GM21526 (cell line): Measurements from ENCODE around the gene TNPO1.
"Not testable (repeated sequence)": the region's sequence is repeated elsewhere in the genome, so short reads cannot be mapped to it uniquely, and the experiment has no call there.

Source experiments
- ATAC-seq: cut with Tn5 transposase; IDR thresholded peaks from one replicate; pipeline ENCODE4 v1.9.1; 2021; ENCODE audit warnings: moderate library complexity; ENCODE audit not compliant: unreplicated experiment, low FRiP score

Gene TNPO1

DNA sequence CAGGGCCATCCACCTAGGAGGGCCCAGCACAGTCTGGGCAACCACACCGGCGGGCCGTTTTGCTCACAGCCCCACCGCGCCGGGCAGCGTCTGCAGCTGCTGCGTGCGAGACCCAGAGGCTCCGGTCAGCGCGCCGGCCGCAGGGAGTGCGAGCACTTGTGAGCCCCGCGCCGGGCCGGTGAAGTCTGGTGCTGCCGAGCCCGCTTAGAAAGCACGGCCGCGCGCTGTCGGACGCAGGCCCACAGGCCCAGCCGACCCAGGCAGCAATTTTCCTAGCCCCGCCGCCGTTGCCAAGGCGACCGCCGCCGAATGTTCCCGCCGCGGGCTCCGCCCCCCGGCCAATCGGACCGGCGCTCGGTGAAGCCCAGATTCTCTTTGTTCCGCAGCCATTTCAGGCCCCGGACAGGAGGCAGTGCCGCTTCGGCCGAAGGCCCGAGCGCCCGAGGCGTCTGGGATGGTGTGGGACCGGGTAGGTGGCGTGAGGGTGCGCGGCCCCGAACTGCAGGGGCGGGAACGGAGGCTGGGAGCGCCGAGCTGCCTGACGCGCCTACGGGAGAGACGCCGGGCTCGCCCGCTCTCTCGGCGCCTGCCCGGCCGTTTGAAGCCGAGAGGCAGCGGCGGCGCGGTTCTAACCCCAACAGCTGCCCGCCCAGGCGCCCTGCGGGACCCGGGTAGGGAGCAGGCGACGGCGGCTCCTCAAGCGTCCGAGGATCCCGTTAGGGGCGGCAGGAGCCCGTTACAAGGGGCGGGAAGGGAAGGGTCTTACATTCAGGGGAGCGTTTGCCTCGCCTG, at the start of gene TNPO1:
Gene TNPO1, plus strand, starts transcription at position 378 of the 792 bp plus-strand sequence. Its CDS starts 77 bp downstream, at position 455.
- peak; percentile 80 for ATAC-seq

DNA sequence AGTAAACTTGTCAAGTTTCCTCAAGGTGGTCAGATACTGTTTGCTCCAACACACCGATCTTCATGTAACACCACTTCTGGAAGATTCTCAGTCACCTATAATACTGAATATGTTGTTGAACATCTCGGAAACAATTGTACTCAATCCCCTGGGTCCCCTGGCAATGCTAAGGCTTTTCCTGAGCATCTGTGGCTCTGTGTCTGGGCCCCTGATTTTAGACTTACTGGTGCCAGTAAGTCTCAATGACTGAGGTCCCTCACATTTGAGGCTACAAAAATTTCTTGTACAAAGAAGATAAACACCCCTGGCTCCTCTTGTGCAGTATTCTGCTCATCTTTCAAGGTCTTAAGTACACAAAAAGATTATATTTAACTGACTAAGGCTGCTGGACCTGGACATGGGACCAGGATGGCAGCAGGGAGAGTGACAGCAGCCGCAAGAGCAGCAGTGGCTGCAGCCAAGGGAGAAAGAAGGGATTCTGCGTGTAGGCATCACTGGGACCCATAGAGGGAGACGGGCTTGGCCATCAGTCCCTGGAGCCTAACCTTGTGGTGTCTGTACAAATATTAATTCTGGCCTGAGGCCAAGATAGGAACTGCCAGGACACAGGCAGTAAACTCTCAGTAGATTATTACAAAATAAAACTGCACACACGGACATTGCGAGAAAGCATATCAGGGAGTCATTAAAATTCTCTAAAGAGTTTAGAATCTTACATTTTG, 49.0 kb upstream of the TNPO1 start:
- no peak for ATAC-seq

DNA sequence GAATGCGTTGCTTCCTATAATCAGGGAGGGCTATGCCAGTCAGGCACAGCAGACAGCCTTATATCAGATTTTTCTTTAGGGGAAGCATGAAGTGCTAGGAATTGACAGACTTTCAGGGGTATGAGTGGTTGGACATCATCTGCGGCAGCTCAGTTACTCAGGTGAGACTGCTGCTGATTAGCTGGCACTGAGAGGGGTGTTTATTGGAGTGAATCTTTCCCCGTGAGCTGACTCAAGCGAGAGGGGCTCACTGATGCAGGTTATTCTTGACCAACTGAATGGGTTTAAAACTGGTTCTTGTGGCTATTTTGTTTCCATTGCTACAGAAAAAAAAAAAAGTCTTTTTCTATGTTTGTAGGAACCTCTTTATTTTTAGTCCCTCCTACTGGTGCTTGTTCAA, 46.2 kb upstream of the TNPO1 start:
- ATAC-seq, result no peak

DNA sequence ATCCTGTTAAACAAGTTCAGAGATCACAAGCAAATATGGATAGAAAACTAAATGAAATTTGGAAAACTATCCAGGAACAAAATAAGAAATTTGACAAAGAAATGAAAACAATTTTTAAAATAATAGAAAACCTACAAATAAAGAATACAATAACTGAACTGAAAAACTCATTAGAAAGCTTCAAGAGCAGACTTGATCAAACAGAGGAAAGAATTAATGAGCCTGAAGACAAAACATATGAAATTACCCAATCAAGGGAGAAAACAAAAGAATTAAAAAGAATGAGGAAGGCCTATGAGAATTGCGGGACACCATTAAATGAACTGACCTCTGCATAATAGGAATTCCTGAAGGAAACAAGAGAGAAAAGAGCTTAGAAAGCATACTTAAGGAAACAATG, 39.8 kb upstream of the TNPO1 start:
- no peak for ATAC-seq

DNA sequence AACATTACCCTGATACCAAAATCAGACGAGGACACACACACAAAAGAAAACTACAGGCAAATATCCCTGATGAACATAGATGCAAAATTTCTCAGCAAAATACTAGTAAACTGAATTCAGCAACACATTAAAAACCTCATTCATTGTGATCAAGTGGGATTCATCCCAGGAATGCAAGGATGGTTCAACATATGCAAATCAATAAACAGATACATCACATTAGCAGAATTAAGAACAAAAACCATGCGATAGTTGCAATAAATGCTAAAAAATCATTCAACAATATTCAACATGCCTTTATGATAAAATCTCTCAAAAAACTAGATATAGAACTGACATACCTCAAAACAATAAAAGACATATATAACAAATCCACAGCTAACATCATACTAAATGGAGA, 36.9 kb upstream of the TNPO1 start:
- no peak for ATAC-seq

DNA sequence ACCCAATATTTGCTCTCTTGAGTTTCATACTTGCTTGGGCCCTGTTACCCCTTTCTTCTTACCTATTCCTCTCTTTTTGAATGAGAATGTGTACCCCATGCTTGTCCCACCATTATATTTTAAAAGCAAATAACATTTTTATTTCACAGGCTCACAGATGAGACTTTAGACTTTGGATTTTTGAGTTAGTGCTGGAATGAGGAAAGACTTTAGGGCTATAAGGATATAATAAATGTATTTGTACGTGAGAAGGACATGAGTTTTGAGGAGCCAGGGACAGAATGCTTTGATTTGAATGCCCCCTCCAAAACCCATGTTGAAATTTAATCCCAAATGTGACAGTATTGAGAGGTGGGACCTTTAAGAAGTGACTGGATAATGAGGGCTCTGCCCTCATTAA, 33.1 kb upstream of the TNPO1 start:
- no peak for ATAC-seq

DNA sequence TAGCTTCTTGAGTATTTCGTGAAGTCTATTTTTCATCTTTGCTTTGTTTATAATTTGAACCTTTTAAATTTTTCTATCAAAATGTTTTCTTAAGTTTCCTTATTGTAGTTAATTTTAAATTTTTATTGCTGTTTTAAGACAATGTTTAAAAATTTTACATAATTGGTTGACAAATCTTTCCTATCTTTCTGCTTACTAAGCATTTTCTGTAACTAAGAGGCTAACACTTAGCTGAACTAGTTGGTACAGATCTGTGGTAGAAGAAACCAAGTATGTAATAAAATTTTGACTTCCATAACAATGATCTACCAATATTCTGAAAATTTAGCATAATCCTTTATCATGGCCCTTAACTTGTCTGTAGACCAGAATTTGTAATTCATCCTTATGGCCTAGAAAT, 32.3 kb upstream of the TNPO1 start:
- no peak for ATAC-seq

DNA sequence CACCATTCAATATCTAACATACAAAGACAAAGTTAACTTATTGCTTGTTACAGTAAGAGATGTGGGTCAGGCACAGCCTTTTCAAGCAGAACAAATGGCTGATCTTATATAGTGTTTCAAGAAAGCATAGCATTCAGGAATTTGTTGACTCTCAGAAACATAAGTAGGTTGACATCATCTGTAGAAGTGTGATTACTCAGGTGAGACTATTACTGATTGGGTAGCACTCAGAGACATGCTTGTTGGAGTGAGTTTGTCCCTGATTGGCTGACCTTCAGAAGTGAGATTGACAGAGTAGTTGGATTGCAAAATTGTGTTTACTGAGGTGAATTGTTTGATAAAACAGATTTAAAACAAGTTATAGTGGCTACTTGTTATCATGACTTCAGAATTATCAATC, 30.7 kb upstream of the TNPO1 start:
- ATAC-seq, result no peak

DNA sequence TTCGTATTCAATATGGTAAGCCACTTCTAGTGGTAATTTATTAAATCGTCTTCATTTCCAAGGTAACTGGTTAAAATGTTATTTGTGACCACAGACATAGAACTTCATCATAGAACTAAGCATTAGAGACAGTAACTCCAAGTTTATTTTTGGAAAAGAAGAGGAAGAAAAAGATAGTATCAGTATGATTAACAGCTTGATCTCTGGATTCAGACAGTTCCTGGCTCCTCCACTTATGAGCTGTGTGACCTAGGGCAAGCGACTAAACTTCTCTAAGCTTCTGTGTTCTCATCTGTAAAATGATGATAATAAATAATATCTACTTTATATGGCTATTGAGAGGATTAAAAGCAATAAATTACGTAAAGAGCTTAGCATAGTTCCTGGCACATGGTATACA, 29.8 kb upstream of the TNPO1 start:
- ATAC-seq, result no peak

DNA sequence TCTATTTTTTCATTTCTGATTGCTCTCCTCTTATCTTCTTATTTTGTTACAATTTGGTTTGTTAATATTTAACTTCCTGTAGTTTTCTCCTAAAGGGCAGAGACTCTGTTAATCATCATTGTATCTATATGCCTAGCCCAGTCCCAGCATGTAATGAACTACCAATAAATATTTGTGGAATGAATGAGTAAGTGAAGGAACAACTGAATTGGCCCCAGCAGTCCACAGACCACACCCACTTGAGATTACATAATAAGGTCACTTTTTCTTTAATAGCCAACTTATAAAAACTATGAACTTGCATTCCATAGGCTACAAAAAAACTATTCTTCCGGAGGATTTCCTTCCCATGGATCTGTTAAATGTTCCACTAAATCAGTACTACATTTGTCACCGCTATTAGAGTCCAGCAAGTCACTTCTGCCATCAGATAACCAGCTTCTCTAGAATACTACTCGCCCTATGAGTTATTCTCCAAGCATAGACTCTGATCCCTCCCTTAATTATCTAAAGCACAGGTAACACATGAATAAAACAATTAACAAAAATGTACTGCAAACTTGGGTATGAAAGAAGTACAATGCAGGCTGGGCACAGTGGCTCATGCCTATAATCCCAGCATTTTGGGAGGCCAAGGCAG, 27.5 kb upstream of the TNPO1 start:
- ATAC-seq, result no peak

DNA sequence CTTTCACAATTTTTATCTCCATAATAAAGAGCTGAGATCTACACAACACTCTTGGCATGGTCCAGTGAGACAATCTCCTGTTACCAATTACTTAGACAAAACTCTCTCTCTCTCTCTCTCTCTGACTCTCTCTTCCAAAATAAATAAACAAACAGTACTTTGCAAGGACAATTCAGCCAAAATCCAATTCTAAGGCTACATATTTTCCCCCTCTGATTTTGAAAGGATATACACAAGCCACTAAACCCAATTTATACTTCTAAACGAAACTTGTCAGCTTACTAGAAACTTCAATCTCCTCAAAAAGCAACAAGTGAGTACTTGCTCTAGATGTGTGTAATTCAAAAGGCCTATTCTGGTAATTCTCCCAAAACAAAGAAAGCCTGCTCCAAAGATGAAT, 26.3 kb upstream of the TNPO1 start:
- no peak for ATAC-seq

DNA sequence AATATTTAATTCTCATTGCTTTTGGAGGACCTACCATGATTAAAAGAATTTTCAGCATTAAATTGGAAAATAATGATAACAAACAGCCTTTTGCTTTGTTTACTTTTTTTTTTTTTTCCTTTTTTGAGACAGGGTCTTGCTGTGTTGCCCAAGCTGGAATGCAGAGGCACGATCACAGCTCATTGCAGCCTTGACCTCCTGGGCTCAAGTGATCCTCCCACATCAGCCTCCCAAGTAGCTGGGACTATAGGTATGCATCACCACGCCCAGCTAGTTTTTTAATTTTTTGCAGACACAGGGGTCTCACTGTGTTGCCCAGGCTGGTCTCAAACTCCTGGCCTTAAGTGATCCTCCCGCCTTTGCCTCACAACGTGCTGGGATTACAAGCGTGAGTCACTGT, 23.8 kb upstream of the TNPO1 start:
- not testable (repeated sequence) for ATAC-seq

DNA sequence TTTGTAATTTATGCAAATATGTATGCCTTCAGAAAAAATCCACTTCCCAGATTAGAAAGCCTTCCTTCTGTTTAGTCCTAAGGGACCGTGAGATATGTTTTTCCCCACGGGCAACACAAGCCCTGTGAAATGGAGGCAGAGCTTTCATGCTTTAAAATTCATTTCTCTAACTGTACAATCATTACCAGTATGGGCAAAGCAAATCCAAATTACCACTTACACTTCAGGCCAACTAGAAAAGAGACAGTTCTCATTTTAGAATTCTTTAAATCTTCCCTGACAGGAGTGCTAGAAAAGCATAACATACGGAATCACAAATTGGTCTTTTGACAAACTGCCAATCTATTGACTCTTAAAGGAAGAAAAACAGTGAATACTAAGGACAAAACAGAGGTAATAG, 20.5 kb upstream of the TNPO1 start:
- ATAC-seq, result no peak

DNA sequence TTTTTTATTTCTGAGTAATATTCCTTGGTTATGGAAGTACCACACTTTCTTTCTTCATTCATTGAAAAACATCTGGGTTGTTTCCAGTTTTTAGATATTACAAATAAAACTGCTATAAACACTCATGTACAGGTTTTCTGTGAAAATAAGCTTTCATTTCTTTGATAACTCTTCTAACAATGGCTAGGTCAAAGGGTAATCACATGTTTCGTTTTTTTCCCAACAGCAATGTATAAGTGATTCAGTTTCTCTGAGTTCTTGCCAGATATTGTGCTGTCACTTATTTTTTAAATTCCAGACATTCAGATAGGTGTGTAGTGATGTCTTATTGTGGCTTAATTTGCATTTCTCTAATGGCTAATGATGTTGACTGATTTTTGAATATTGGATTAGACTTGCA, 16.7 kb upstream of the TNPO1 start:
- no peak for ATAC-seq

DNA sequence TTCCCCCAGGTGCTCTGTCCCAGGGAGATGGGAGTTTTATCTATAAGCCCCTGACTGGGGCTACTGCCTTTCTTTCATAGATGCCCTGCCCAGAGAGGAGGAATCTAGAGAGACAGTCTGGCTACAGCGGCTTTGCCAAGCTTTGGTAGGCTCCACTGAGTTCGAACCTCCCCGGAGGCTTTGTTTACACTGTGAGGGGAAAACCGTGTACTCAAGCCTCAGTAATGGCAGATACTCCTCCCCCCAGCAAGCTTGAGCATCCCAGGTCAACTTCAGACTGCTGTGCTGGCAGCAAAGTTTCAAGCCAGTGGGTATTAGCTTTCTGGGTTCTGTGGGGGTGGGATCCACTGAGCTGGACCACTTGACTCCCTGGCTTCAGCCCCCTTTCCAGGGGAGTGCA, 7.8 kb upstream of the TNPO1 start:
- ATAC-seq, result not testable (repeated sequence)

DNA sequence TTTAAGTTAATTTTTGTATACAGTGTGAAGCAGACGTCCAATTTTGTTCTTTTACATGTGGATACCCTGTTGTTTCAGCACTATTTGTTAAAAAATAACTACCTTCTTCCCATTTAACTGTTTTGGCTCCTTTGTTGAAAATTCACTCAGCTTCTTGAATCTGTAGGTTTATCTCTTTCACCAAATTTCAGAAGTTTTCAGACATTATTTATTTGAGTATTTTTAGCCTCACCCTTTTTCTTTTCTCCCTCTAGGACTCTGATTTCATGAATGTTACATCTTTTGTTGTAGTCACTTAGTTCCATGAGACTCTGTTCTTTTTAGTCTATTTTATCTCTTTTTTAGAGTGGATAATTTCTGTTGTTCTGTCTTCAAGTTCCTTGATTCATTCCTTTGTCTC, 4.6 kb upstream of the TNPO1 start:
- no peak for ATAC-seq

DNA sequence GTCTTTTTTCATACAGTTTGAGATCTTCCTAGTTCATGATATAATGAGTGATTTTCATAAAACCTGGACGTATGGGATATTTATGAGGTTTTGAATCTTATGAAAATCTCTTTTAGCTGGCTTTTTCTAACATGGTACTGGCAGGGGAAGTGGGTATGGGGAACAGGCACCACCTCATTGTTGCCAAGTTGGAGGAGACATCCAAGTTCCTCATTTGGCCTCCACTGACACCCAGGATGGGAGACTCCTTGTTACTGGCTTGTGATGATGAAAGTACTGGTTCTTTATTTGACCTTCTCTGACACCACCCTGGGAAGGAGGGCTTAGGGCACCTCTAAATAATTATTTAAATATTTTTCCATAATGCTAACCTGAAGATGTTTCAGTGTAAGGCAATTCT, 4.0 kb upstream of the TNPO1 start:
- ATAC-seq, result no peak

DNA sequence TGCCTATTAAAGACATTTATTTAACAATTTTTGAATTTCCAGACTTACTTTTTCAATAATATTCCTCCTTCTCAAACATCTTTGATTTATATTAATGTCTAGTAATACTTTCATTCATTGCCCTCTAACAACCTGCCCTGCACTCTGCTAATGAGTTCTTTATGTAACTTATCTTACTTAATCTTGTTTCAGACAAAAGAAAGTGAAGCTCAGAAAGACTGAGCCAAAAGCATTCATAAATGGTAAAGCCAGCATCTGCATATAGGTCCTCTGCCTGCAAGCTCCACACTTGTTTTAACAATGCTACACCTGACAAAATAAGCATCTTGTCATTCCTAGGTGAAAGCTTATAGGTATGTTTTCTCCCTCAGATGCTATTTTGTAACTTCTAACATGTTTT, 2.4 kb upstream of the TNPO1 start:
- no peak for ATAC-seq

DNA sequence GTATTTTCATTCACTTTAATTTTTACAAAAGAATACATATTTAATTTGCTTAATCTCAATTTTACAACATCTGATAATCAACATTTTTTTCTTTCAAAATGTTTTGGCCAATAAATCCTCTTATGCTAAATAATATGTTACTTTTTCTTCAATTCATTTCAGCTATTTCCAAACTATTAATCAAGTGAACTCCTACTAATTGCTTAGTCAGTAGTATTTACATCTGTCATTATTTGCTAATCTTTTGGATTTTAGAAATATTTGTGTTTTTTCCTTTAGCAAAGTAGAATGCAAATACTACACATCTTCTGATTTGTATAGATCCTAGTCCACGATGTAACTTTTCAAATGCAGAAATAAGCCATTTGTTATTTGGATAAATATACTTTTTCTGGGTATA, 1.6 kb upstream of the TNPO1 start:
- ATAC-seq, result no peak

DNA sequence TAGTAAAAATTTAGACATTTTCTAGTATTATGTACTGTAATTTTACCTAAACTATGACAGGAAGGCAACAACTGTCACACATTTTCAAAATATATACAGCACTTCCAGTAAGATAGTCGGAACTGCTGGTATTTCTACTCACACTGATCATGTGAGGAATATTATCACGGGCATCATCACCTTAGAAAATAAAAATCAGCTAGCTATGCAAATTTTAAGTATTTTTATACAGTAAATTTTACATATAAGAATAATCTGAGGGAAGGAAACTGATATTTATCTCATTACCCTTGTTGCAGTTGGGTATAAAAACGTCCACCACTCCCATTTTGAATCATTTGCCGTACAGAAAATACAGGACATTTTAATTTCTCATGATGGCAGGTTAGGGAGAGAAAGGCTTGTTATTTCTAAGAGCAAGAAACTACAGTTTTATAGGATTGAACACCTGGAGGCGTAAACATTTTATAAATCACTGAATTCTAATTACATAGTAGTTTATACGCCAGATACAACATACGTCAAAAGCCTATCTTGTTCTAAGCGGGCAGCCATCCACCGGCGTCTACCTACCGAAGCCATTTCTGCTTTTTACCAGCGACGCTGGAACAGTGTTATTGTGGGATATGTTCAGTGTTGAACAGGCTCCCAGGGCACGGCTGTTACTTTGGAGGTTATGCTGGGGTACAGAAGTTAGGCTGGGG, 729 bp upstream of the TNPO1 start:
- ATAC-seq, result no peak

DNA sequence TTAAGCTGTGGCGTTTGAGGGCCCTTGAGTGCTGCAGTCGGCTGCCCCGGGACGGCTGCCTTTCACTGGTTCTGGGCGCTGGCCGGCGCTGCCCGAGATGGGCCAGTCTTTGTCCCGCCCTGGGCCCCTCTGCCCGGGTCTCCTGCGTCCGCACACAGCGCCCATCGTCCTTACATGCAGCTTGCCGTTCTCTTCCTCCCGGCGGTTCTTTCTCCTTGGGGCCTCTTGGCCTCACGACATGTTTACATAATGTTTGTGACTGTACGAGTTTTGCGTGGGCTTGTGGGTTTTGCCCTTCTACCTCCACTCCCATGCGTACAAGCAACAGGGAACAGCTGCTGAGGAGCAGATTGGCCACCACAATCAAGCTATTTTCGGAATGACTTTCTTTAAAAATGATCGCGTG, 618 bp downstream of the TNPO1 start:
- ATAC-seq, result peak; percentile 29
